Tibial nerve (tissue), 3 donors: ENCODE measurements around the gene FBXL22.

Experiments used
- CTCF ChIP-seq, 5 experiments: fragments of 200-600 bp in 3 of 5; fragments of 450-650 bp in 2 of 5; sonication (generic) in 3 of 5; IDR thresholded peaks; one replicate each; pipeline ENCODE4 v1.5.1; 2016 to 2019; ENCODE audit warnings: antibody characterized with exemption in 5 of 5, mild to moderate bottlenecking in 3 of 5, moderate library complexity in 2 of 5
- POLR2A ChIP-seq, 2 donors: fragments of 450-650 bp; IDR thresholded peaks; one replicate each; pipeline ENCODE4 v1.6.1; 2017; ENCODE audit warnings: antibody characterized with exemption in 2 of 2, mild to moderate bottlenecking in 2 of 2, moderate library complexity in 2 of 2

DNA sequence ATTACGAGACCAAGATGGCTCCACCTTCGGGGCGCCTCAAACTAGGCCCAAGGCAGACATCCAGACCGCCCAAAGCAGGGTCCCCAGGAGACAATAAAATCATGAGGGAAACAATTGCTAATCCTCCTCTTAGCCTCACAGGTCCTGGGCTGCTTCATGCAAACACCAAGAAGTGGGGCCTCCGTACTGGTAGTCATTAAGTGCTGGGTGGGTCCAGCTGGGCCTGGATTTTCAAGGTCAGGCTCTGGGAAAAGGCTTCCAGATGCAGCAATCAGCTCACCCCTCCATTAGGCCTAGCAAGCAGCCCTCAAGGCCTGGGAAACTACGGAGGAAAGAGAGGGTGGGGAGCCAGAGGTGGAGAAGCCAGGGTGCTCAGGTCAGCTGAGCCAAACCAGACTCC is 634 bp downstream of the FBXL22 start:
- TF ChIP-seq CTCF (IDR thresholded peaks at IDR 0.05) (no peak), POLR2A (IDR thresholded peaks at IDR 0.05) (no peak)
